K562 (cell line): ENCODE measurements around the gene UBE2J2. TPM values are rescaled to one million over a fixed set of nuclear protein-coding genes. Genes with fewer than 3 reads are reported as not detected.

Experiments
- ATAC-seq: fragments of 200-7000 bp; cut with Tn5 transposase; 3 replicates; pipeline ENCODE4 v1.9.1; 2020; ENCODE audit warnings: moderate library complexity
- BruUV-seq: library from RNA; stranded (reverse); fragments of 400-500 nt; replicated peaks from 2 replicates; lab custom pipeline; 2021; lab: Mats Ljungman, UMichigan
- CTCF ChIA-PET: fragments of 300-600 bp; formaldehyde crosslinking; extraction: SDS; loops from one replicate; lab custom pipeline; 2021; ENCODE audit warnings: low intra/inter-chr PET ratio; lab: Yijun Ruan, JAX
- POLR2A ChIA-PET: fragments of 300-600, 350-650 bp; sonication (Branson Sonifier 250); formaldehyde crosslinking; extraction: SDS; loops from one replicate; lab custom pipeline; 2021; ENCODE audit warnings: antibody characterized with exemption, inconsistent platforms; lab: Yijun Ruan, JAX
- DNase-seq, 4 experiments: peaks; one replicate each; pipeline versions ENCODE4 v3.0.0 to v3.0.0-alpha.2; 2011 to 2018; ENCODE audit warnings: low spot score in 3 of 4, mixed read lengths in 3 of 4; ENCODE audit errors: extremely low read depth in 1 of 4
- FAIRE-seq: peaks from 2 replicates; lab custom pipeline; 2011; peaks lifted over from hg19 to GRCh38; lab: Jason Lieb, UNC
- H2AFZ ChIP-seq: 2 replicates; pipeline ENCODE4 v1.6.0; 2011; ENCODE audit warnings: low read depth, low read length, control low read depth, inconsistent platforms
- H3K27ac ChIP-seq: fragments of 200-600 bp; 3 replicates; pipeline ENCODE4 v1.8.0; 2011; ENCODE audit warnings: low read depth, mild to moderate bottlenecking, control low read depth, inconsistent platforms, low read length, moderate library complexity, mixed read lengths; ENCODE audit errors: extremely low read depth
- H3K27me3 ChIP-seq, 2 experiments: fragments of 300-600 bp in 1 of 2; 2 replicates in 1 of 2; 3 replicates in 1 of 2; pipeline versions ENCODE4 v1.6.0 to v1.8.0; 2011; ENCODE audit warnings: inconsistent platforms in 2 of 2, low read length in 2 of 2, mild to moderate bottlenecking in 1 of 2, mixed read lengths in 1 of 2, moderate library complexity in 1 of 2; ENCODE audit not compliant: control insufficient read depth in 2 of 2, insufficient read depth in 2 of 2
- H3K36me3 ChIP-seq: fragments of 300-600 bp; 3 replicates; pipeline ENCODE4 v1.8.0; 2011; ENCODE audit warnings: mild to moderate bottlenecking, low read length, inconsistent platforms; ENCODE audit not compliant: control insufficient read depth, insufficient read depth
- H3K4me1 ChIP-seq, 2 experiments: fragments of 200-600 bp in 1 of 2; replicated peaks in 1 of 2; 2 replicates in 1 of 2; 3 replicates in 1 of 2; pipeline versions ENCODE4 v1.5.1 to v1.8.0; 2011; ENCODE audit warnings: inconsistent platforms in 2 of 2, low read length in 2 of 2, mild to moderate bottlenecking in 1 of 2, mixed read lengths in 1 of 2, moderate library complexity in 1 of 2; ENCODE audit not compliant: control insufficient read depth in 2 of 2, insufficient read depth in 2 of 2
- H3K4me2 ChIP-seq: 2 replicates; pipeline ENCODE4 v1.6.1; 2011; ENCODE audit warnings: low read length, control low read depth, inconsistent platforms, mixed read lengths; ENCODE audit not compliant: insufficient read depth
- H3K4me3 ChIP-seq: fragments of 200-600 bp; sonication (generic), shearing (Covaris generic); 2 replicates; pipeline ENCODE4 v1.5.1; 2016; ENCODE audit warnings: control low read depth, inconsistent platforms
- H3K79me2 ChIP-seq: fragments of 200-600 bp; 3 replicates; pipeline ENCODE4 v1.8.0; 2011; ENCODE audit warnings: low read length, inconsistent platforms; ENCODE audit not compliant: control insufficient read depth, insufficient read depth
- H3K9ac ChIP-seq, 2 experiments: 2 replicates each; pipeline versions ENCODE4 v1.6.0 to v1.6.1; 2011; ENCODE audit warnings: low read depth in 2 of 2, low read length in 2 of 2, control low read depth in 1 of 2, inconsistent platforms in 1 of 2, mild to moderate bottlenecking in 1 of 2, mixed read lengths in 1 of 2; ENCODE audit not compliant: insufficient read depth in 1 of 2
- H3K9me1 ChIP-seq: one replicate; pipeline ENCODE4 v1.6.0; 2011; ENCODE audit warnings: inconsistent platforms, mild to moderate bottlenecking, low read length, moderate library complexity; ENCODE audit not compliant: control insufficient read depth, insufficient read depth
- H3K9me3 ChIP-seq: replicated peaks from 2 replicates; pipeline ENCODE4 v1.5.1; 2011; ENCODE audit warnings: low read depth, low read length, inconsistent platforms; ENCODE audit not compliant: control insufficient read depth, insufficient read depth
- H4K20me1 ChIP-seq: replicated peaks from 2 replicates; pipeline ENCODE4 v1.6.1; 2011; ENCODE audit warnings: low read length, inconsistent platforms, mixed read lengths; ENCODE audit not compliant: control insufficient read depth, insufficient read depth
- ZBTB33 ChIP-seq: sonication (generic); formaldehyde crosslinking; IDR thresholded peaks from 2 replicates; pipeline ENCODE4 v1.8.1; 2023; ENCODE audit warnings: mild to moderate bottlenecking, missing genetic modification reagents
- ZBTB7A ChIP-seq: IDR thresholded peaks from 2 replicates; pipeline ENCODE4 v1.6.1; 2011; ENCODE audit warnings: low read depth, mild to moderate bottlenecking, low read length, moderate library complexity, borderline replicate concordance; ENCODE audit not compliant: control insufficient read depth
- WGBS: fragments of 100-300 bp; shearing (Covaris generic); methylation state at CpG from one replicate; pipeline ENCODE4 v1.1.6; 2016; ENCODE audit warnings: low coverage, mixed read lengths; ENCODE audit not compliant: insufficient coverage; ENCODE audit errors: missing lambda C conversion rate; 5-methylcytosine and 5-hydroxymethylcytosine counted together
- in situ Hi-C: fragments of 300-500 bp; cut with MboI; formaldehyde crosslinking; loops from 4 replicates; pipeline ENCODE4 v1.15.0; 2018; ENCODE audit warnings: inconsistent platforms, mixed read lengths
- intact Hi-C: fragments of 100-400 bp; cut with micrococcal nuclease; formaldehyde crosslinking; loops from 2 replicates; pipeline ENCODE4 v1.14.2; 2022
- polyA plus RNA-seq, 8 experiments: library from polyadenylated mRNA; depleted of rRNA in 4 of 8; stranded (reverse) in 5 of 8; unstranded in 3 of 8; fragments of >200 nt; fragmentation: Nextera tagmentation in 2 of 8; fragmentation: Illumina TruSeq in 1 of 8; extraction: Ambion mirVana in 2 of 8; extraction: Trizol in 1 of 8; gene quantifications; 2 replicates each; pipeline versions ENCODE4 v1.2.1 to v1.2.3, GENCODE V29; 2011 to 2014; ENCODE audit warnings: inconsistent platforms in 1 of 8, missing spikeins in 1 of 8
- total RNA-seq, 7 experiments: library from RNA; depleted of rRNA in 6 of 7; stranded (reverse); fragments of >200 nt in 6 of 7; fragmentation: Illumina TruSeq in 2 of 7; extraction: Trizol in 2 of 7; gene quantifications; 2 replicates each; pipeline versions ENCODE4 v1.2.1 to v1.2.3, GENCODE V29; 2011 to 2021; ENCODE audit warnings: low replicate concordance in 1 of 7
- TF ChIP-seq, protein P1 (sequence below), 2 experiments: fragments of 450-650 bp; IDR thresholded peaks; 2 replicates each; pipeline ENCODE4 v1.6.1; 2016

The UBE2J2 gene
- total and polyA plus RNA-seq, 9 of the 15 experiments (the other 6 are each of a cell fraction or from before 2014, with no cell fraction given) = 0.93 to 112 (median 75.5) TPM

DNA sequence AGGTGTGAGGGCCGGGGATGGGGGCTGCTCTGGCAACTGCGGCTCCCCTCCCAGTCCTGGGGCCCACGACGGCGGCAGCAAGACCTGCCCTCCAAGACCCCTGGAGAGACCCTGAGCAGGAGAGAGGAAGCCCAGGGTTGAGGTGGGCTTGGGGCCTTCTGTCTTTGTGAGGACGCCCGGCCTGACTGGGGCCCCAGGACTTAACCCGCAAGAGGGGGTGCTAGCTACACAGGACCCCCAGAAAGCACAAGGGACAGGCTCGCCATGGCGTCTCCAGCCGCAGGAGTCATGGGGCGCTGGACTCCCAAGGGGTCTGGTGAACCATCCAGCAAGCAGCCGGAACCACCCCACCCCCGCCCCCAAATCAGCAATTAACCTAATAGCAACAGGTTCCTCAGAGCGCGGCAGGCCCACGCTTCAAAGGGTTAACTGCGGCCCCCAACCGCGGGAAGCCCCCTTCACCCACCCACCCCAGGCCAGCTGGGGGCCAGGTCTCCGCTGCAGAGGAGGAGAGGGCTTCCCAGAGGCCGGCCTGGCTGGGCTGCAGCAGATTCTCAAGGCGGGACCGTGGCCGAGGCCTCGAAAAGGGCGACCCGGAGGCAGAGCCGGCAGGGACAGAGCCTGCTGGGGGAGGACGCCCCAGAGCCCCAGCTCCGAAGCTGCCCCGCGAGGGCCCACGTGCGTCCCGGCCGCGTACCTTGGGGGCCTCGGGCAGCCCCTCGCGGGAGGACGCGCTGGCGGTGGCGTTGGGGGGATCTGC, 27.7 kb downstream of the UBE2J2 start:
- Histone ChIP-seq H3K27me3 (no peaks in the 10 kb centered on the region), H3K36me3 (peaks cover 5% of the 10 kb centered on the region; the same call in 1 of the 3 replicates), H3K4me2 (no peak overlapping the region), H3K9ac (no peak overlapping the region), H3K9me1 (no peaks in the 10 kb centered on the region), H3K9me3 (no peaks in the 10 kb centered on the region), H3K27ac (no peak overlapping the region), H4K20me1 (no peaks in the 10 kb centered on the region), H3K79me2 (no peaks in the 10 kb centered on the region), H3K4me1 (peaks cover 0 to 72% of the 10 kb centered on the region in 2 experiments; a peak in 3 of 5 replicates), H3K4me3 (no peak overlapping the region), H2AFZ (no peak overlapping the region)
- no peak for FAIRE-seq
- WGBS = 89% methylated on average over 31 of the region's 45 CpGs
- no peak for DNase-seq
- TF ChIP-seq, protein P1, sequence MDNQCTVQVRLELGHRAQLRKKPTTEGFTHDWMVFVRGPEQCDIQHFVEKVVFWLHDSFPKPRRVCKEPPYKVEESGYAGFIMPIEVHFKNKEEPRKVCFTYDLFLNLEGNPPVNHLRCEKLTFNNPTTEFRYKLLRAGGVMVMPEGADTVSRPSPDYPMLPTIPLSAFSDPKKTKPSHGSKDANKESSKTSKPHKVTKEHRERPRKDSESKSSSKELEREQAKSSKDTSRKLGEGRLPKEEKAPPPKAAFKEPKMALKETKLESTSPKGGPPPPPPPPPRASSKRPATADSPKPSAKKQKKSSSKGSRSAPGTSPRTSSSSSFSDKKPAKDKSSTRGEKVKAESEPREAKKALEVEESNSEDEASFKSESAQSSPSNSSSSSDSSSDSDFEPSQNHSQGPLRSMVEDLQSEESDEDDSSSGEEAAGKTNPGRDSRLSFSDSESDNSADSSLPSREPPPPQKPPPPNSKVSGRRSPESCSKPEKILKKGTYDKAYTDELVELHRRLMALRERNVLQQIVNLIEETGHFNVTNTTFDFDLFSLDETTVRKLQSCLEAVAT (IDR thresholded peaks at IDR 0.05) = no peak
- TF ChIP-seq ZBTB33 (CRISPR knock-in tag) (peak; percentile 71), ZBTB7A (peak; percentile 6; the same call in 1 of the 2 replicates)
- ChIA-PET CTCF (interaction anchor here (0.5 kb wide), 1 partner anchor 16 kb away, joined by 3 read pairs; no protein-coding TSS in a partner anchor), POLR2A (no interaction called here)
- ATAC-seq = no peak
- in situ Hi-C loops (no loop called here), intact Hi-C loops (no loop called here)
- no TSS peak for BruUV-seq
